Type B pancreatic cell (in vitro differentiated cells): ENCODE data around the gene ADRB2. TPM values are rescaled to one million over a fixed set of nuclear protein-coding genes. Genes with fewer than 3 reads are reported as not detected.

ENCODE experiments used
- DNase-seq: peaks from one replicate; pipeline ENCODE4 v3.0.0; 2021; ENCODE audit warnings: mixed read lengths; ENCODE audit not compliant: unreplicated experiment; ENCODE audit errors: extremely low spot score
- H3K27ac Mint-ChIP-seq: 2 replicates; pipeline ENCODE4 v1.8.0; 2021; ENCODE audit warnings: mild to moderate bottlenecking, mixed read lengths
- H3K27me3 Mint-ChIP-seq: 2 replicates; pipeline ENCODE4 v1.8.0; 2021; ENCODE audit warnings: mixed read lengths
- H3K36me3 Mint-ChIP-seq: 2 replicates; pipeline ENCODE4 v1.8.0; 2021; ENCODE audit warnings: mixed read lengths
- H3K4me1 Mint-ChIP-seq: one replicate; pipeline ENCODE4 v1.8.0; 2021; ENCODE audit warnings: mixed read lengths; ENCODE audit not compliant: unreplicated experiment
- H3K4me3 Mint-ChIP-seq: 2 replicates; pipeline ENCODE4 v1.8.0; 2021; ENCODE audit warnings: mild to moderate bottlenecking, mixed read lengths
- H3K9me3 Mint-ChIP-seq: 2 replicates; pipeline ENCODE4 v1.8.0; 2021; ENCODE audit warnings: mixed read lengths
- CTCF ChIP-seq: fragments of 200-600 bp; sonication (generic); conservative IDR thresholded peaks from 2 replicates; pipeline ENCODE4 v1.5.0; 2021; ENCODE audit warnings: antibody characterized with exemption, mild to moderate bottlenecking
- total RNA-seq: library from RNA; stranded (reverse); gene quantifications from 2 replicates; pipeline ENCODE4 v1.2.1, GENCODE V29; 2021; ENCODE audit warnings: low replicate concordance

ADRB2 gene
- total RNA-seq, 1 donor from 2014 or later: 1.3 TPM

GRCh38 chr5:148810823-148811222, 15.6 kb upstream of the ADRB2 start:
- Mint-ChIP-seq H3K4me3 (no peak overlapping the region), H3K9me3 (no peaks in the 10 kb centered on the region), H3K27me3 (peaks cover 15% of the 10 kb centered on the region)

DNA sequence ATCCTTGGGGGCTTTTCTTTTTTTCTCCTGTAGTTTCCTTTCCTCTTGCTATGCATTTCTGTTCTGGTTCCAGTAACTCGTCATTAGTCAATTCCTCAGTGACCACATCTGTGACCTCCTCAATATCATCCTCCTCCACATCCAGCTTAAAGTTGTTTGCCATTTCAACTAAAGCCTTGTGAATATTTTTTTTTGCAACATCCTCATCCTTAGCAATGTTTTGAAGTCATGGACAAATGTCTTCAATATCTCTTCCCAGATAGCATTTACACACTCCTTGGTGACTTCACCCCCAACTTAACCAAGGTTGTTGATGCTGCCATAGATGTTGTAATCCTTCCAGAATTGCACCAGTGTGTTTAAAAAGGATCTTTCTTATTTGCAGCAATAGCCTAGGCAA, 14.7 kb upstream of the ADRB2 start:
- no peaks in the 10 kb centered on the region for H3K9me3 Mint-ChIP-seq
- H3K27me3 Mint-ChIP-seq: peaks cover 19% of the 10 kb centered on the region
- no peaks in the 10 kb centered on the region for H3K36me3 Mint-ChIP-seq
- no peak overlapping the region for H3K4me3 Mint-ChIP-seq
- H3K4me1 Mint-ChIP-seq: peaks cover 26% of the 10 kb centered on the region
- no peak for TF ChIP-seq CTCF
- no peak overlapping the region for H3K27ac Mint-ChIP-seq
- no peak for DNase-seq

More at GRCh38 chr5:148810823-148811222, 15.6 kb upstream of the ADRB2 start:
- no peak for TF ChIP-seq CTCF
- Mint-ChIP-seq H3K36me3 (no peaks in the 10 kb centered on the region), H3K4me1 (peaks cover 33% of the 10 kb centered on the region), H3K27ac (no peak overlapping the region)
- DNase-seq: no peak

DNA sequence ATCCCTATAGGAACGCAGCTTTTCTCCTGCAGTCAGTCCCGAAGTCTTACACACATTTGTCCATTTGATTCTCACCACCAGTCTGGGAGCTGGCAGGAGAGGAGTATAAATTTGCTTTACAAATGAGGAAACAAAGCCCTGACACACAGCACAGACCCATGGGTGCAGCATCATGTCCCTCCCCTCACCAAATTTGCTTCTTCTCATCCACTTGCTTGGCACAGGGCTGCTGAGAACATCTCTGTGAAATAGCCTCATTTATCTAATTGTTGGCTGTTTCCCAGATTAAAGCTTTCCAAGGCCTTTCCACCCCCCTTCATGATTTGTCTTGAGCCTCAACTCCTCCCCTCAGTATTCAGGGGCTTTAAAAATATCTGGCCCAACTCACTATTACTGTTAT, 11.3 kb upstream of the ADRB2 start:
- DNase-seq: no peak
- Mint-ChIP-seq H3K27ac (no peak overlapping the region), H3K4me3 (no peak overlapping the region), H3K4me1 (peaks cover 6% of the 10 kb centered on the region), H3K9me3 (no peaks in the 10 kb centered on the region), H3K27me3 (peaks cover 33% of the 10 kb centered on the region), H3K36me3 (no peaks in the 10 kb centered on the region)
- no peak for TF ChIP-seq CTCF

DNA sequence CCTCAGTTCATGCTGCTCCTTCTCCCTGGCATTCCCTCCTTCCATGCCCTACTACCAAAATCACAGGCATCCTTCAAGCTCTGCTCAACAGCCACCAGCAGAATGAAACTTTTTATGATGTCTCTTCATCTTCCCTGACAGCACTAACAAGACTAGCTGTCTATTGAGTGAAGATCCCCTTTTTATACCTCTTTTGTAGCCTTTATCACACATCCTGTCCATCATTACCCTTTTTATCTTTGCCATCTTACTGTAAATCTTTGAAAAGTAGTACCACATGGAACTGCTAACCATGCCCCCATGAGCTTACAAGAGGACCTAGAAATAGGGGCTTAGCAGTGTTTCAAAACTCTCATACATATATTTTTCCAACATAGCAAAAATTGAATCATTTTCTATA, 10.8 kb upstream of the ADRB2 start:
- no peak overlapping the region for H3K27ac Mint-ChIP-seq
- peaks cover 35% of the 10 kb centered on the region for H3K27me3 Mint-ChIP-seq
- no peak overlapping the region for H3K4me3 Mint-ChIP-seq
- no peaks in the 10 kb centered on the region for H3K9me3 Mint-ChIP-seq
- no peak for TF ChIP-seq CTCF
- H3K36me3 Mint-ChIP-seq: no peaks in the 10 kb centered on the region
- no peak for DNase-seq
- peaks cover 1% of the 10 kb centered on the region for H3K4me1 Mint-ChIP-seq

DNA sequence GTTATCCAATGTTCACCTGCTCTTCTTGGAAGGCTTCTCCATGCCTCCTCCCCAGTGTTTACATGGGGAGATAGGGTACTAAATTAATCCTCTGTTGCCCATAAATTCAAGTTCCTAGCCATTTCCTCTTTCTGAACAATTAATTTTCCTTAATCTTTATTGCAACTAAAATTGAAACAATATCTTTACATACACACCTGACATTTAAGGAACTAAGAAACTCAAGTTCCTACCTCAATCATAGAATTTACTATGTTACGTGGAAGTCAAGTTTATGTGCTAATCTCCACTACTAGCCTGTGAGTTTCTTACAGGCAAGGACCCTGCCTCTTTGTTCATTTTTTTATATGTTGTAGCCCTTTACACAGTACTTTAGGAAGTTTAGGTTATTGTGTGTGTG, 10.1 kb upstream of the ADRB2 start:
- Mint-ChIP-seq H3K4me3 (no peak overlapping the region), H3K9me3 (no peaks in the 10 kb centered on the region), H3K4me1 (no peaks in the 10 kb centered on the region), H3K27me3 (peaks cover 37% of the 10 kb centered on the region), H3K36me3 (no peaks in the 10 kb centered on the region), H3K27ac (no peak overlapping the region)
- no peak for DNase-seq
- no peak for TF ChIP-seq CTCF

DNA sequence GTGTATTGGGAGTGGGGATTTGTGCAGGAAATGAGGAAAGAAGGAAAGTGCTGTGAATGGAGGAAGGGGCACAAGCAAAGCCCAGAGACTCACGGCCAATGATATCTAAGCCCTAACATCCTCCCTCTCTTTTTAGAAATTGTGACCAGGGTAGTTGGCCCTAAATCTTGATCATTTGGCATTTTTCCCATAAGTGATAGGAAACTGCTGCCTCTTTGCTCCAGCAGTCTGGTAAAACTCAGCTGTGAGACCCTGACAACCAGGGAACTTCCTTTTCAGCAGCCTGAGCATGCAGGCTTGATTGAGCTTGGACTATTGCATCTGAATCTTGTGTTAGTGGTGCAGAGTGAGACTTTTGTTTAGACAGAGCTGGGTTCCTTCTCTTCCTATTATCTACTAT, 9.6 kb upstream of the ADRB2 start:
- TF ChIP-seq CTCF: no peak

More for the DNA sequence above, 9.6 kb upstream of the ADRB2 start:
- Mint-ChIP-seq H3K9me3 (no peaks in the 10 kb centered on the region), H3K36me3 (no peaks in the 10 kb centered on the region), H3K4me1 (no peaks in the 10 kb centered on the region), H3K27me3 (peaks cover 37% of the 10 kb centered on the region), H3K27ac (no peak overlapping the region), H3K4me3 (no peak overlapping the region)
- no peak for DNase-seq
